ENCODE results near the gene ZNF789.

ZNF789 gene

GRCh38 chr7:99433158-99433557 is 39.5 kb upstream of the ZNF789 start:
- H3K4me1 ChIP-seq = peaks cover 0 to 11% (median 8%) of the 10 kb centered on the region in 4 donors
- H3K36me3 ChIP-seq = peaks cover 33 to 74% (median 58%) of the 10 kb centered on the region in 3 donors
- TF ChIP-seq, protein P1, sequence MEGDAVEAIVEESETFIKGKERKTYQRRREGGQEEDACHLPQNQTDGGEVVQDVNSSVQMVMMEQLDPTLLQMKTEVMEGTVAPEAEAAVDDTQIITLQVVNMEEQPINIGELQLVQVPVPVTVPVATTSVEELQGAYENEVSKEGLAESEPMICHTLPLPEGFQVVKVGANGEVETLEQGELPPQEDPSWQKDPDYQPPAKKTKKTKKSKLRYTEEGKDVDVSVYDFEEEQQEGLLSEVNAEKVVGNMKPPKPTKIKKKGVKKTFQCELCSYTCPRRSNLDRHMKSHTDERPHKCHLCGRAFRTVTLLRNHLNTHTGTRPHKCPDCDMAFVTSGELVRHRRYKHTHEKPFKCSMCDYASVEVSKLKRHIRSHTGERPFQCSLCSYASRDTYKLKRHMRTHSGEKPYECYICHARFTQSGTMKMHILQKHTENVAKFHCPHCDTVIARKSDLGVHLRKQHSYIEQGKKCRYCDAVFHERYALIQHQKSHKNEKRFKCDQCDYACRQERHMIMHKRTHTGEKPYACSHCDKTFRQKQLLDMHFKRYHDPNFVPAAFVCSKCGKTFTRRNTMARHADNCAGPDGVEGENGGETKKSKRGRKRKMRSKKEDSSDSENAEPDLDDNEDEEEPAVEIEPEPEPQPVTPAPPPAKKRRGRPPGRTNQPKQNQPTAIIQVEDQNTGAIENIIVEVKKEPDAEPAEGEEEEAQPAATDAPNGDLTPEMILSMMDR (IDR thresholded peaks at IDR 0.05) = no peak
- no peaks in the 10 kb centered on the region for H3K27me3 ChIP-seq
- intact Hi-C loops (cut with DNase I; ENCODE audit: low total_unique reads) = no loop called here
- no peak for DNase-seq
- no peaks in the 10 kb centered on the region for H3K9me3 ChIP-seq
- no peak overlapping the region for H3K27ac ChIP-seq
- no peak overlapping the region for H3K4me3 ChIP-seq

DNA sequence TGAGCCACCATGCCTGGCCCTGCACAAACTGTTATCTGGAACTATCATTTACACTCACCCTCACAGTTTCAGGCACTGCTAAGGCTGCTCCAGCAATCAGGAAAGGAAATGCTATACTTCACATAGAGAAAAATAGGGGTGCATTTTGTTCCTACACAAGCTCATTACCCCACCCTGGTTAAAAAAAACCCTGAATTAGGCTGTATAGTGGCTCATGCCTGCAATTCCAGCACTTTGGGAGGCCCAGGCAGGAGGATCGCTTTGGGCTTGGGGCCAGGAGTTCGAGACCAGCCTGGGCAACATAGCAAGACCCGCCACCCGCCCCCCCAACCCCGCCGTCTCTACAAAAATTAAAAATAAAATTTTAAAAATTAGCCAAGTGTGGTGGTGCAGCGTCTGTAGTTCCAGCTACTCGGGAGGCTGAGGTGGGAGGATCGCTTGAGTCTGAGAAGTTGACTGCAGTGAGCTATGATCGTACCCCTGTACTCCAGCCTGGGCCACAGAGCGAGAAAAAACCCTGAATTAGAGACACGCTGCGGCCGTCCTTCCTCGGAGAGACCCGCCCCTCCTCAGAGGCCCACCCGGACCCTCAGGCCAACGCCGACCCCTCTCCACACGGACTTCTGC is 34.6 kb upstream of the ZNF789 start:
- TF ChIP-seq, protein P1 (IDR thresholded peaks at IDR 0.05) = no peak
- intact Hi-C loops (cut with DNase I; ENCODE audit: low total_unique reads) = no loop called here
- Histone ChIP-seq H3K4me3 (peak overlapping the region; percentile 86 to 99), H3K4me1 (peaks cover 0 to 44% (median 35%) of the 10 kb centered on the region in 4 donors), H3K27ac (peak overlapping the region; percentile 88 to 89), H3K36me3 (peaks cover 16 to 29% (median 22%) of the 10 kb centered on the region in 3 donors), H3K9me3 (no peaks in the 10 kb centered on the region), H3K27me3 (no peaks in the 10 kb centered on the region)
- DNase-seq = no peak

DNA sequence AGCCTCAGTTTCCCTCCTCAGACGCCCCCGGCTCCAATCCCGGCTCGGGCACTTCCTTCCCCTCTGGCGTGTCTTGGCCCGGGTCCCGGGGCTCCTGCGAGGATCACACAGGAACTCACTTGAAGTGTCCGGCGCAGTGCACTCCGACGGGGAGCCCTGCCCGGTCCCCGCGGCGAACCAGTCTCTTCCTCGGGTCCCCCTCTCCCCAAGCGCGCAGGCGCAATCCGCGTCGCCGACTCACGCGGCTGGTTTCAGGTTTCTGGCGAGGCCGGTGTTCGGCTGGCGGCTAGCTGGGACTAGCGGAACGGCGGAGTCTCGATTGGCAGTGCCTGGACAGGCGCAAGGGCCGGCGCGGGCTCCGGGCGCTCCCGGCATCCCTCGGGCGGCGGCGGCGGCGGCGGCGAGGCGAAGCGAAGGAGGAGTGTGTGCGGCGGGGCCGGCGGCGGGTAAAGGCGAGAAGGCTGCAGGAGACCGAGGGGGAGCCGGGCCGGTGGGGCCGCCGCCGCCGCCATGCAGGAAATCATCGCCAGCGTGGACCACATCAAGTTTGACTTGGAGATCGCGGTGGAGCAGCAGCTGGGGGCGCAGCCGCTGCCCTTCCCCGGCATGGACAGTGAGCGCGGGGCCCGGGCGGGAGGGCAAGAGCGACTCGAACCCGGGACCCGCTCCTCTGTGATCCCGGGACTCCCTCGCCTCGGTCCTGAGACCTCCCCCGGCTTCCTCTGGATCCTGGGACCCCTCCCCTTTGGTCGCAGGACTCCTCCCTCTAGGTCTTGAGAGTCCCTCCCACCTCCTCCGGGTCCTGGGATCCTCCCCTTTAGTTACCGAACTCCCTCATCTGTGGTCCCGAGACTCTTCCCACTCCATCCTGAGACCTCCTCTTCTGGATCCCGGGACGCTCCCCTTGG is 33.9 kb upstream of the ZNF789 start, which contains the start of the genes CPSF4 and PTCD1:
CPSF4 (plus strand) TSS at position 371 of the 908 bp plus-strand sequence; CDS start at position 511, 140 bp downstream.
PTCD1 (minus strand) TSS at position 226 of the 908 bp plus-strand sequence. CDS start 3,556 bp downstream, outside the sequence.
- Histone ChIP-seq H3K36me3 (peaks cover 10 to 29% (median 15%) of the 10 kb centered on the region in 3 donors), H3K9me3 (no peaks in the 10 kb centered on the region), H3K27ac (peak within 1 kb of the TSS; percentile 88 to 89), H3K4me3 (peak within 1 kb of the TSS; percentile 86 to 99), H3K4me1 (peaks cover 0 to 44% (median 35%) of the 10 kb centered on the region in 4 donors), H3K27me3 (no peaks in the 10 kb centered on the region)
- TF ChIP-seq, protein P1 (IDR thresholded peaks at IDR 0.05) = no peak
- intact Hi-C loops (cut with DNase I; ENCODE audit: low total_unique reads) = no loop called here
- DNase-seq = peak; percentile 94 to 97

GRCh38 chr7:99440195-99440594 is 32.5 kb upstream of the ZNF789 start:
- no peaks in the 10 kb centered on the region for H3K27me3 ChIP-seq
- H3K36me3 ChIP-seq = peaks cover 5 to 29% (median 11%) of the 10 kb centered on the region in 3 donors
- H3K27ac ChIP-seq = peak overlapping the region in 1 of 2 donors; percentile 89
- H3K9me3 ChIP-seq = no peaks in the 10 kb centered on the region
- intact Hi-C loops (cut with DNase I; ENCODE audit: low total_unique reads) = no loop called here
- peaks cover 0 to 44% (median 35%) of the 10 kb centered on the region in 4 donors for H3K4me1 ChIP-seq
- DNase-seq = no peak
- TF ChIP-seq, protein P1 (IDR thresholded peaks at IDR 0.05) = no peak
- peak overlapping the region; percentile 86 to 99 for H3K4me3 ChIP-seq

DNA sequence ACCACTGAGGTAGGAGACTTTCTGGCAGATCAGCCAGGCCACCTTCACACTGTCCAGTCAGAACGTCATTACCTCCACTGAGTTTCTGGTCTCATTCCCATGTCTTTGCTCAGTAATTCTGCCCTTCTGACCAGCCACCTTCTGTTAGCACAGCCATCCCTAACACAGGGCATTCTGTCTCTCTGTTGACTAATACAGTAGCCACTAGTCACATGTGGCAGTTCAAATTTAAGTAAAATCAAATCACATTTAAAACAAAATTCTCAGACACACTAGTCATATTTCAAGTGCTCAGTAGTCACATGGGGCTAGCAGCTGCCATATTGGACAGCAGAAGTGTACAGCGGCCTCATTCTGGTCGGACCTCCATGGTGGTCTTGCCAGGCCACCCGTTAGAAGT is 26.6 kb upstream of the ZNF789 start:
- Histone ChIP-seq H3K27me3 (no peaks in the 10 kb centered on the region), H3K4me1 (peaks cover 0 to 16% (median 9%) of the 10 kb centered on the region in 4 donors), H3K27ac (no peak overlapping the region), H3K4me3 (no peak overlapping the region), H3K9me3 (no peaks in the 10 kb centered on the region), H3K36me3 (peaks cover 41 to 78% (median 59%) of the 10 kb centered on the region in 3 donors)
- TF ChIP-seq, protein P1 (IDR thresholded peaks at IDR 0.05) = no peak
- intact Hi-C loops (cut with DNase I; ENCODE audit: low total_unique reads) = no loop called here
- no peak for DNase-seq

Measured in tibial artery (tissue), 4 donors.